KG1 (cell line): ENCODE results near the gene RGS8.
"Not testable (repeated sequence)": the region's sequence is repeated elsewhere in the genome, so short reads cannot be mapped to it uniquely, and the experiment has no call there.

ENCODE experiments used
- DNase-seq: peaks from one replicate; lab custom pipeline; 2025; lab: John Stamatoyannopoulos, UW

Gene RGS8

DNA sequence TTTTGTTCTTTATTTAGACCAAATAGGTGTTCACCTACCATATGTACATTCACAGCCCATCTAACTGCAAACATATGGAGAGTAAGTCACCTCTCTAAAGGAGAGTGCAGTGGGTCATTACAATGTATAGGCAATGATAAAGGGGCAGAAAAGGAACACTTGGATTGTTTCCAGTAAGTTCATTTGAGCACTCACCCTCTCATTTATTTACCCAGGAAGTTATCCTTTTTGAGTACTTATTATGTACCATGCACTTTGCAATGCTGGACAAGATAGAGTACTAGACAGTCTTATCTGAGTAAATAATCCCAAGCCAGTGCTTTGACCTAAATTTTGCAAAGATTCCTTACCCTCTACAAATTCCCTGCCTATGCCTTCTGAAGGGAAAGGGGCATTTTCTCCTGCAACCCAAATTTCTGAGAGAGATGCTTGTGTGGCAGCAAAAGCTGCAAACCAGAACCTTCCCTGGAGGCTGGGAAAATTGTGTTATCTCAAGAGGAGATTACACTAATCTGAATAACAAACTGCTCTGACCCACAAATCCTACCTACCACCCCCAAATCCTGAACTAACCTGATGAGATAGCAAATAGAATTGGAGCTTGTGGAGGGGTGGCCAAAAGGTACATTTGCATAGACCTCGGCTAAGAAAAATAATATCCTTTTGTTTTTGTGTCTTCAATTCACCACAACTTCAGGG, 18.6 kb upstream of the RGS8 start:
- DNase-seq: no peak

GRCh38 chr1:182700351-182700709, 15.9 kb upstream of the RGS8 start:
- no peak for DNase-seq

- DNase-seq: no peak
Observed at GRCh38 chr1:182699393-182700350, 15.3 kb upstream of the RGS8 start.

GRCh38 chr1:182698971-182699370, 14.6 kb upstream of the RGS8 start:
- no peak for DNase-seq

GRCh38 chr1:182693139-182693538, 8.8 kb upstream of the RGS8 start:
- DNase-seq: not testable (repeated sequence)

DNA sequence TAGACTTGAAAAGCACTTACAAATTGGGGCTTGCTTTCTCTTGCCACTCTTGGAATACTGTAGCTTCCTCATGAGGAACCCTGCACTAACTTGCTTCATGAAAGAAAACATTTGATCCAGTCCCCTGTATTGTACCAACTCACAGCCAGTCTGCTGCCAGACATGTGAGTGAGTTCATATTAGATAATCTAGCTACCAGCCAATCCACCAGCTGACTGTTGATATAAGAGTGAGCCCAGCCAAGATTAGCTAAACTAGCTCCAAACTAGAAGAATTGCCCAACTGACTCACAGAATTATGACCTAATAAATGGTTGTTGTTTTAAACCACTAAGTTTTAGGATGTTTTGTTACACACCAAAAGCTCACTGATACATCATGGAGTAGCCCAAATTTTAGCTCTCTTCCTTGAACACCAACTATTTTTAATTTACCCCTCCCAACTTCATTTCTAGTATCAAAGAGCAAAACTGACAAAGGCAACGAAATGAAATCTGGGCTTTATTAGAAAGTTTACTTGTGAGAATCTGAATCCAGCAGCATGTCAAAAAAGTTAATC, 6.6 kb upstream of the RGS8 start:
- DNase-seq: no peak

- DNase-seq: no peak
Observed at GRCh38 chr1:182688436-182689205, 4.2 kb upstream of the RGS8 start.

GRCh38 chr1:182687361-182687760, 3.0 kb upstream of the RGS8 start:
- DNase-seq: no peak

DNA sequence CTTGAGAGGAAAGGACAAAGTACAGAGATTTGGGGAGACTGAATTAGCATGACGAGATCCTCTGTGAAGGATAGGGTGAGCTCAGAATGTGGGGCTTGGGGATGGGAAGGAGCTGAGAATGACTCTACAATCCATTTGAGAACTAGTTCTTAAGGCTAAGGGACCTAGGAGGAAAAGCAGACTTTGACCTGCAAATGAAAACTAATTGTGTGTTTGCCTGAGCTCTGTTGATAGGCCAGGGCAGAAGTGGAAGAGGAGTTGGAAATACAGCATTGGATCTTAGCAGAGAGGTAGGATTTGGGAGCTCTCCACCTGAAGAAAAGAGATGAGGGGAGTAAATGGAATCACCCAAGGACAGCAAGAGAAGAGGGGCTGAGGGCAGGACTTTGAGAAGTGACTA, 2.1 kb upstream of the RGS8 start:
- no peak for DNase-seq

DNA sequence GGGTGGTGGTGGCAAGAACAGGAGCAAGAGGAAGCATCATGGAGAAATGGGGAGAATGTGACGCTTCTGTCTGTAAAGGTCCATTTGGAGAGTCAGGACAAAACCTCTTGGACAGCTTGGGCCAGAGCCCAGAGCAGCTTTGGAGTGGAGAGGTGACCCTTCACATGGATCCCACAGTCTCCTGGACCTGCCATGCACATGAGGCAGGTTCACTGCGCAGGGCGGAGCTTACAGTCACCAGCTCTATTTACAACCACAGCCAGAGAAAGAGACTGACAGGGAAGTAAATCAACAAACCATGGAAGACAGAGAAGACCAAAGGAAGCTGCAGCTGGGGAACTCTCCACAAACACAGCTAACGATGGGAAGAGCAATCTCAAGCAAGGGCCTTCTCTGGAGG, 828 bp upstream of the RGS8 start:
- no peak for DNase-seq

- no peak for DNase-seq
Observed at GRCh38 chr1:182682898-182683501, 1.4 kb downstream of the RGS8 start.

- no peak for DNase-seq
Observed at GRCh38 chr1:182682406-182682805, 2.0 kb downstream of the RGS8 start.

DNA sequence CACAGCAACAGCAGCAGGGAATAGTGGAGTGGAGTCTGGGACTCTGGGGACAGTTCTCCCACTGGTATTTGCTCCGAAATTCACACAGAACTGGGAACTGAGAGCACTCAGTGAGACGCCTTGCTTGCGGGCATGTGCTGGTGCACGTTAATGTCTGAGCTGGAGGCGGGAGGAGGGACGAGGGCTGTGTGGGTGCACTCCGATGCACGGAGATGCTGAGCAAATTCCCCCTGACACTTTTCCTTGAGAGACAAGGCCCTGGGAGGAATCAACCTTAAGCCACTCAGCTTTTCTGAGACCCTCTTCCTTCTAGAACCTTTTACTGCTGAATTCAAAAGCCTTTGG, 2.8 kb downstream of the RGS8 start:
- no peak for DNase-seq

- DNase-seq: no peak
Observed at GRCh38 chr1:182680901-182681567, 3.4 kb downstream of the RGS8 start.

GRCh38 chr1:182680408-182680807, 4.0 kb downstream of the RGS8 start:
- DNase-seq: no peak

GRCh38 chr1:182679684-182680083, 4.7 kb downstream of the RGS8 start:
- no peak for DNase-seq

- DNase-seq: no peak
Observed at GRCh38 chr1:182677397-182678098, 6.8 kb downstream of the RGS8 start.

DNA sequence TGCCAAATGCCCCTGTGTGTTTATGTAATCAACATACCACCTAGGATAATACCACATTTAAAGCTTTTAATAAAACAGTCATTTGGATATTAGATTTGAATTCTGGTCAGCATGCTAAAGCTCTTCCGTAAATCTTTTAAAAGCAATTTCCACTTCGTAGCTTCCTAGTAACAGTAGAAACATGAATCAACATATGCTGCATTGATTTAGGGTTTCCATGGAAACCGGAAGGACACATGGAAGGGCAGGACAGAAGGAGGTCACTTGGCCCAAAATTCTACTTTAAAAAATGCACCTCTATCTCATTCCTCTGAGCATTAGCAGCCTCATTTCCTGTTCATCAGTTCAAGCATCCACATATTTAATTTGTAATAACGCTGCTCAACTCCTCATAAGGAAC, 8.1 kb downstream of the RGS8 start:
- no peak for DNase-seq

DNA sequence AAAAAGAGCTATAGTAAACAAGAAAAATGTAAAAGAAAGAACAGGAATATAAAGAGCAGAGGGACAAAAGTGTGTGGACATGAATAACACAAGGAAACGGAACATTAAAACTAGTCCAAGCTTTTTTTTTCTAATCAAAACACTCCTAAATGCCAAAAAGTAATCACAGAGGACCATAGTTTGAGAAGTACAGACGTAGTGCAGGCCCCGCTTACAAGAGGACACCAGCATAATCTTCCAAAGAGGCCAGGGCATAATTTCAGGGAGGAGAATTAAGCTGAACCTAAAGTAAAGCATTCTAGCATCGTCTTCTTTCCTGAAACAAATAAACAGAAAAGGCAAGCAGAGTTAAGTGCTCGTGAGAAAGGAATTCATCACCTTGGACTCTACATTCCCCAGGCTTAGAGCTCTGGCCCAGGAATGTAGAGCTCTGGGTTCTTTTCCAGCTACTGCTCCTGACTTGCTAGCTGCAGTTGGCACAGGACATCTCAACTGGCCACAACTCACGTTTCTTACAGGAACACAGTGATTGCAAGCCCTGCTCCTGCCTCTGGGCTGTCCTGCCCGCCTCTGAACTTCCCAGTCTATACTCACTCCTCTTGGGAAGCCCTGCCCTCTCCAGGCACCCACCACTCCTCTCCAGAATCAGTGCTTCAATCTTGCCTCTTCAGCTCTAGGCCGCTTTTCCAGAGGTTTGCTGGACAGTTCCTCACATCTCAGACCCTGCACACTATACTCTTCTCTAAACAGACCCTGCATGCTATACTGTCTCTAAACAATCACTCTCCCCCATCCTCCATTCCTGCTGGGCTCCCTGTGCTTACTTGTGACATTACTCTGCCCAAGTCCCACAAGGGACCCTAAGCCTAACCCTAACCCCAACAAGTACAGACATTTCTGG, 9.8 kb downstream of the RGS8 start:
- no peak for DNase-seq

- DNase-seq: no peak
Observed at GRCh38 chr1:182672487-182672836, 11.9 kb downstream of the RGS8 start.
